IPS-NIHi7 (cell line): ENCODE data around the gene ENOX1.

ENCODE experiments used
- DNase-seq: peaks from one replicate; pipeline ENCODE4 v3.0.0; 2012; ENCODE audit warnings: mixed read lengths; ENCODE audit errors: extremely low spot score

Gene ENOX1

GRCh38 chr13:43608400-43609137 is 178.2 kb downstream of the ENOX1 start:
- DNase-seq: no peak

DNA sequence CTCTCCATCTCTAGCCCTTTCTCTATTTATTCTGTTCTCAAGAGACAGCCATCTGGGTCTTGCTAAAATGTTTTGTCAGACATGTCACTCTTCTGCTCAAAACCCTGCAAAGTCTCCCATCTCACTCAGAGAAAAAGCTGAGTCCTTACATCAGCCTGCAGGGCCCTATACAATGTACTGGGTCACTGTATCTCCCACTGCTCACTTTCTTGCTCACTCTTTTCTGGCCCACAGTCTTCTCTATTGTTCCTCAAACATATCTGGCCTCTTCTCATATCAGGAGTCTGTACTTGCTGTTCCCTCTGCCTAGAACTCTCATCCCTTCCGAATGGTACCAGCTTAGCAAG is 189.2 kb downstream of the ENOX1 start:
- DNase-seq: no peak

DNA sequence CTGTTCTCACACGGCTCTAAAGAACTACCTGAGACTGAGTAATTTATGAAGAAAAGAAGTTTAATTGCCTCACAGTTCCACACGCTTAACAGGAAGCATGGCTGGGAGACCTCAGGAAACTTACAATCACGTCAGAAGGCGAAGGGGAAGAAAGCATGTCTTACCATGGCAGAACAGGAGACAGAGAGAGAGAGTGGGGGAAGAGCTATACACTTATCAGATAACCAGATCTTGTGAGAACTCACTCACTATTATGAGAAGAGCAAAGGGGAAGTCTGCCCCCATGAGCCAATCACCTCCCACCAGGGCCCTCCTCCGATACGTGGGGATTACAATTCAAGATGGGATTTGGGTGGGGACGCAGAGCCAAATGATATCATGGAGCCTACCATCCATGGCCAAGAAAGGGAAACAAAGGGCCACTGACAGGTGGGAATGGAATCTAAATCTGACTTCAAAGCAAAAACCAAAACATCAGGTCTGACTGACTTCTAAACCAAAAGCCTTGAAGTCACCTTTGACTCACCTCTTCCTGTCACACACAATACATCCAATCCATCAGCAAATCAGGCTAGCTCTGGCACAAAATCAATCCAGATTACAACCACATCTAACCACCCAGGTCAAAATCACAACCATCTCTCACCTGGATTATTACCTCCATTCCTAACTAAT is 189.7 kb downstream of the ENOX1 start:
- DNase-seq: no peak

DNA sequence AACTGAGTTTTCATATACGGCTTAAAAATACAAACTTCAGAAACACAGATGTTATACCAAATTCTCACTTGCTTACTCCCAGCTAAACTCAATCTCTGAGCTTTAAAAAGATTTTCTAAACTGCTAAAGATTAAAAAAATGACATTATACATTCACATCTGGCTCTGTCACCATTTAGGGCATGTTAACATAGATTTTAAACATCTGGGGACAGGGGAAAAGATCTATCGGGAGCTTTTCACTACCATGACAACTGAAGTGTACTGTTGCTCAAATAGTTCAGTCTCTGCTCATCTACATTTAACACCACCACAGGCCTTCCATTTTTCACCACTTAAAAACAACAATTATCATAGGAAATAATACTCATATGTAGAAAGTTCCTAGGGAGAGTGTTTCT is 190.8 kb downstream of the ENOX1 start:
- DNase-seq: no peak

DNA sequence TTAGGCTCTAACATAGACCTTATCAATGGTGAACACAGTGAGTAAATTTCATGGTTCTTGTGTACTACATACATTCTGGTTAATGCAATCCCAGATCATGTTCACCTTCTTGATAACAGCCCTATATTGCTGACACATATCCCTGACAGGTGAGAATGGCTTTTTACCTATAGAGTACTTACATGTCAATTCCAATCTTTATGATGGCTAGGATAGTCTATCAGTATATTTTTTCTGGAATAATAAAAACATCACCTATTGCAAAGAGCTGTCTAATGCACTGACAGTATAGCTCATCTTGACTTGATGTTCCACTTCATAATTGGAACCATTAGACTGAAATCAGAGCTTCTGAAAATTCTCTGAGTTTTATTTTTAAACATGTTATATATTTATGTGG is 199.4 kb downstream of the ENOX1 start:
- DNase-seq: no peak

- DNase-seq: no peak
Measured at GRCh38 chr13:43584751-43585150, 202.0 kb downstream of the ENOX1 start.

- DNase-seq: no peak
Measured at GRCh38 chr13:43583321-43583720, 203.5 kb downstream of the ENOX1 start.

DNA sequence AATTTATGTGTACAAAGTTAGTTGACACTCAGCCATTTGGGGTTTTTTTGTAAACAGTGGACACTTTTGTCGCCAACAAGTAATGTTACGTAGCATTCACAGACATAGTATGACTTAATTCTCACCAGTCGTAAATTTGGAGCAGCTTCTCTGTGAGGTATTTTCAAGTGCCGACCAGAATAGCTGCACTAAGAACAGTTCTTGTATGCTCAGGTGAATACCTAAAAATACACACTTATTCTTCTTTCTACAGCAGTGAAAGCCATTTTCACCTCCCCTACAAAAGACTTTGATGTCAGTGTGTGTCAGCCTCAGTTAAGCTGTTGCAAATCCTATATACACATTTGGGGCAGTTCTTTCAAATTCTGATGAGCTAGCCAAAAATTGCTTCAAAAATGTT is 206.5 kb downstream of the ENOX1 start:
- DNase-seq: no peak

GRCh38 chr13:43579321-43579720 is 207.5 kb downstream of the ENOX1 start:
- DNase-seq: no peak

- DNase-seq: no peak
Measured at GRCh38 chr13:43574605-43575004, 212.2 kb downstream of the ENOX1 start.

- DNase-seq: no peak
Measured at GRCh38 chr13:43573802-43574514, 212.8 kb downstream of the ENOX1 start.

DNA sequence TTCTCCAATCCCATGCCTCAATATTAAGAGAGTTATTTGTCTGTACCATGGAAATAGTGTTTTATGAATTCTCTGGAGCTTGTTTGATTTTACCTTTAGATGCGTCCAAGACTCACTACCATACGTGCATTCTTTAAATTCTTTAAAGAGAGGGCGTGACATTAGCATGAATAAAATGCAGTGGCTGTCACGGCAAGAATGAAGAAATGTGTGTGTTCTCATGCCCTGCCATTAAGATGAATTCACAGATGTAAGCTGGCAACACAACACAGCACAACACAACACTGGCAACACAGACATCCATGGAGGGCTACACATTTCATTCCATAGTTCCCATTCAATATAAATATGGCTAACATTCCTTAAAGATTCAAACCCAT is 213.4 kb downstream of the ENOX1 start:
- no peak for DNase-seq

DNA sequence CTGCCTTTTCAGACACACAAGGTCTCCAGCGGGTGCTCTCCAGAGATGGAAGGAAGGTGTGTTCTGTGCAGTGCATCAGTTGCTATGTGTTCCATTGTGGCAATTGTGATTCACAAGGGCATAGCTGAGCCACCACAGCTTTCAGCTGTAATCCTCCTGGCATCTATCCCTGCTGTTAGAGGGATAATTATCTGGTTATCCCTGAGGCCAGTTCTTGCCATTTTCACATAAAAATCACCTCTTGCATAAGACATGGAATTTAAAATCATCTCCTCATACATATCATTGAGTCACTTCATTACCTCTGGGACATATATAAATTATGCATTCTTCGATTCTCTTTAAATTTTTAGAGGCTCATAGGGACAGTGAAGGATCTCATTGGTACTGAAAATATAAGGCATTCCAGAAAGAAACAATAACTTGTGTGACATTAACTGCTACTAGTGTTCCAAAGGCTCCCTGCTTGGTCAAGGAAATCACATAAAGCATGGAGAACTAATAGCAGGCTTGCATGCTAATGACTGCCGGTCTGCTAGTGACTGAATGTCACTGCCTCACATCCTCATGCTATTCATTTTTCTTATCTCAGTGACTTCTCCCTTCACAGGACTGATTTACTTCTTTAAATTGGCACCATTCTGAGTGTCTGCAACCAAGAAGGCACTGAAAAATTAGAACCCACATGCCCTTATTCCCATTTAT is 214.0 kb downstream of the ENOX1 start:
- no peak for DNase-seq

DNA sequence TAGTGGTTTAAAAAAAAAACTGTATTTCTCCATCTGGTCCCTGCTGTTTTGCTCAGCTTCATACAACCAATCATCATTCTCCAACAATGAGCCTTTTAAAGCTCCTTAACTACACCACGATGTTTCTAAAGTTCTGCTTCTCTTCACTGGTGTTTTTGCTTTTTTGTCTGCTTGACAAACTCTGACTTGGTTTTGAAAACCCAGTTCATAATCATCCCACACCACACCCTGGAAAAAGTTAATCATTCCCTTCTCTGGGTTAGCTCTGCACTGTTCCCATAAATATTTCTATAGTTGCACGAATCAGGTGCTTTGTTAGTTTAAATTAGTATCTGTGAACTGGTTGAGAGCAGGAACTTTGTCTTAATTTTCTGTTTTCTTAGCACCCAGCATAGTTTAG is 217.1 kb downstream of the ENOX1 start:
- no peak for DNase-seq

DNA sequence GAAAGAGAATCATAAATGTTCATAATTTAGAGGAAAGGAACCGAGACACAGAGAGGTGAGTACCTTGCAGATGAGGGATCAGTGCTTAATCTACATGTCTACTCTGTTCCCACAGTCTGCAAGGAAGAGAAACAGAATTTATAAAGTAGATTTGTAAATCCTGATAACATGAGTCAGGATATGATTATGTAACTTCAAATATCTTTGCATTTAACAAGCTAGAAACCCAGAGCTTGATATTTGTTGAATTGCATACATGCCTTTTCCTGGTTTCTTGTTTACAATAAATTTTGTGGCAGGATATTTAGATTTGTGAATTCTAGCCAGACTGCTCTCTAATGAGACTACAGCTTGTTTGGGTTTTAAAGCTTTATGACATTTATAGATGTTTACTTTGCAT is 219.2 kb downstream of the ENOX1 start:
- DNase-seq: no peak

DNA sequence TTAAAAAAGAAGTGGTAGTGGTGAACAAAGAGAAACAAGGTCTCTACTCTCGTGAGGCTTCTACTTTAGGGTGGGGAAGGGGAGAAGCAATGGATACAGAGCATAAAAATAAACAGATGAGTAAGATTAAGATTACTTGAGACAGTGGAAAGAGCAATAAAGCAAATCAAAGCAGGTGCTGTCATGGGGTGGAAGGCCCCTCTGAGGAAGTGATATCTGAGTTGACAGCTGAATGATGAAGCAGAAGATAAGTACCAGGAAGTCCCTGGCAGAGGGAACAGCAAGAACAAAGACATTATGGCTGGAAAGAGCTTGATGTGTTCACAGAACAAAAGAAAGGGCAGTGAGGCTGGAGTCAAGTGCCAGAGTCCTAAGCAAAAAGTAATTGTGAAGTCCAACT is 221.8 kb downstream of the ENOX1 start:
- DNase-seq: no peak

DNA sequence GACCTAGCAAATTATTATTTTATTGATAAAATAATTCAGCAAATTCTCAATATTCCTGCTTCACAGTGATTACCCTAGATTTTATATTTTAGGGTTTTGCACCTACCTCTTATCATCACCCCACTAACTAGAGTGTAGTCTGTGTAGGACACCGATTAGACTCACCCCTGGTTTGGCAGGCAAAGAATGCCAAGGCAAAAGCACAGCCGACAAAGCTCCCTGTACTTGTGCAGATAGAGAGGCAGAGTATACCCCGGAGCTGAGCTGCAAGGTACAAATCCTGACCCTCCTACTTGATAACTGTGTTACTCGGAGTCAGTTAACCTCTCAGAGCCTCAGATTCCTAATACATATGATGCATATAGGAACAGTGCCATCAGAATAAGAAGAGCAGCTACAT is 225.7 kb downstream of the ENOX1 start:
- no peak for DNase-seq

DNA sequence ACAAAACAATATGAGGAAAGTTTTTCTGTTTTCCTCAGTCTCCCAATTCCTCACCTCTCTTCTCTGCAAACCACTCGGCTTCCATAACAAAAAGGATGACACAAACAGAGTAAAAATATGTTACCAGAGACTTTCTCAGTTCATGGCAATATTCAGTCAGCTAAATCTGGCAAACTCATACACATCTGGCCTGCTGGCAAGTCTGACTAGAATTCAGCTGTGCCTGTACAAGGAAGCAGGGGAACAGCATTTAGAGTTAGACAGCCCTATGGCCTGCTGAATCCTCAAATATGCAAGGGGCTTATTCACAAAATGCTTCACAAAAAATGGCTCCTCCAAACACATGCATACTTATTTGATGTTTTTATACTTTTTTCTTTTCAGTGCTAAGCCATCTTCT is 227.8 kb downstream of the ENOX1 start:
- no peak for DNase-seq

GRCh38 chr13:43558326-43558725 is 228.4 kb downstream of the ENOX1 start:
- no peak for DNase-seq

GRCh38 chr13:43555667-43556066 is 231.1 kb downstream of the ENOX1 start:
- DNase-seq: no peak

GRCh38 chr13:43551897-43552456 is 234.8 kb downstream of the ENOX1 start:
- no peak for DNase-seq

DNA sequence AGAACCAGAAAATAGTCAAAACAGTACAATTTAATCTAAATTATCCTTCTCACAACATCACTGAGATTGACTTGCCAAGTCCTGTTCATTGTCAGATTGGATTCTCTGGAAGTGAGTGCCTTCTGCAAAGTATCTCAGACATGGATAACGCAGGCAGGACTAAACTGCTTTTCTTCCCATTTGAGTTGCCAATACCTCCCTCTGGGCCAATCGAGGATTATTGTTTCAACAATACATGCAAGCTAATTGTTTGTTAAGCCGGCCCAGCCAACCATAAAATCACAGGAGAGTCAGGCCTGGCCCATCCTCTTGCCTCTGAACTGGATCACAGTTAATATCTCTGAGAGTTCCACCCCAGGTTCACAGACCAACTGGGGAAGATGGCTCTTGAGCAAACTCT is 240.0 kb downstream of the ENOX1 start:
- no peak for DNase-seq
